Activated T-helper 9 cell treated with anti-CD3 and anti-CD28 coated beads, Interleukin-2, amount 50 U/mL, for 16 hours (primary cell): Measurements from ENCODE around the gene VPS39.

Source experiments
- DNase-seq: peaks from one replicate; pipeline ENCODE4 v3.0.0-alpha.2; 2020; ENCODE audit warnings: low read depth

The VPS39 gene

DNA sequence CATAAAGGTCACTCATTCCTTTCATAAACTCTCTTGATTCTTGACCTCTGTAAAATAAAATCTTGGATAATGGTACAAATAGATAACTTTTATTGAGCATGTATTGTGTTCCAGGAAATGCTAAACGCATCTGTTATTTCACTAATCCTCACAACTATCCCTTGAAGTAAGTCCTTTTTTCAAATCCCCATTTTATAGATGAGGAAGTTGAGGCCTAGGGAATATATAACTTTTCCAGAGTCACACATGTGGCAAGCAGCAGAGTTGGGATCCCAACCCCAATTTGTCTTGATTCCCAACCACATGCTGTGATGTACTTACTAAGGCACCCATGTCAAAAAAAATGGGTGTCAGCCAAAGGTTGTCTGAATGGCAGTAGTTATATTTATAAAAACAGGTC is 6.3 kb downstream of the VPS39 start:
- DNase-seq = no peak

DNA sequence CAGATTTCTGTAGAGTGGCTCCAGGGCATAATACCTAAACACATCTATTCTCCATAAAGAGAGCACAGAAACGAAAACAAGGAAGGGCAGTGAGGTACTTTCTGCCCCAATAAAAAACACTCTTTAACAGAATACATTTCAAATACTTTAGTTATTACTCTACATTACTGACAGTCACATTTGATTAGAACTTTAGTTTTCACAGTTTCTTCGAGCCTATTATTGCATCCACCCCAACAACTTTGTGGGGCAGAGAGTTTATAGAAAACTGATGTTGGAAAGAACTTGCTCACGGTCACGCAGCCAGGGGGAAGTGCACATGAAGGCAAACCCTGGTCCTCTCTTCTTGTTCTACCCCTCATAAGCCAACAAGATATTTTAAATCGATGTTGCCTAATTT is 9.0 kb downstream of the VPS39 start:
- DNase-seq = no peak

DNA sequence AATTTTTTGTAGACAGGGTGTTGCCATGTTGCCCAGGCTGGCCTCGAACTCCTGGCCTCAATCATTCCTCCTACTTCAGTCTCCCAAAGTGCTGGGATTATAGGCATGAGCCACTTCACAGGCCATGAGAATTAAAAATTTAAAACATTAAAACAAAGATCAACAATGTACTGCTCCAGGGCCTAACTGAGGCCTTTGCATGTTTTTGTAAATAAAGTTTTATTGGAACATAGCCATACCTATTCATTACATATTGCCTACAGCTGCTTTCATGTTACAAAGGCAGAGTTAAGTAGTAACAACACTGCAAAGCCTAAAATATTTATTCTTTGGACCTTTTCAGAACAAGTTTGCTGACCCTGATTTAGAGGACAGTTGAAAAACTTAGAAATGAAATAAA is 9.6 kb downstream of the VPS39 start:
- DNase-seq = no peak

DNA sequence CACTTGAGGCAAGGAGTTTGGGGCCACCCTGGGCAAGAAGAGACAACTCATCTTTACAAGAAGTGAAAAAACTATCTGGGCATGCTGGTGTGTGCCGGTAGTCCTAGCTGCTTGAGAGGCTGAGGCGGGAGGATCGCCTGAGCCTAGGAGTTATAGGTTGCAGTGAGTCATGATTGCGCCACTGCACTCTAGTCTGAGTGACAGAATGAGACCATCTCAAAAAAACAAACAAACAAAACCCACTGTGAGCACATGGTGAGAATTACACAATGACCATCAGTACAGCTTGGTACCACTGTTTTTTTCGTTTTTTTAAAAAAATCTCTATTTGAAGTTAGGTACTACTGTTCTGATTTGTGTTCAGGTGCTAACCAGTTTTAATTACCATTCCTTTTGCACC is 13.6 kb downstream of the VPS39 start:
- no peak for DNase-seq

GRCh38 chr15:42193383-42193782 is 14.7 kb downstream of the VPS39 start:
- no peak for DNase-seq

DNA sequence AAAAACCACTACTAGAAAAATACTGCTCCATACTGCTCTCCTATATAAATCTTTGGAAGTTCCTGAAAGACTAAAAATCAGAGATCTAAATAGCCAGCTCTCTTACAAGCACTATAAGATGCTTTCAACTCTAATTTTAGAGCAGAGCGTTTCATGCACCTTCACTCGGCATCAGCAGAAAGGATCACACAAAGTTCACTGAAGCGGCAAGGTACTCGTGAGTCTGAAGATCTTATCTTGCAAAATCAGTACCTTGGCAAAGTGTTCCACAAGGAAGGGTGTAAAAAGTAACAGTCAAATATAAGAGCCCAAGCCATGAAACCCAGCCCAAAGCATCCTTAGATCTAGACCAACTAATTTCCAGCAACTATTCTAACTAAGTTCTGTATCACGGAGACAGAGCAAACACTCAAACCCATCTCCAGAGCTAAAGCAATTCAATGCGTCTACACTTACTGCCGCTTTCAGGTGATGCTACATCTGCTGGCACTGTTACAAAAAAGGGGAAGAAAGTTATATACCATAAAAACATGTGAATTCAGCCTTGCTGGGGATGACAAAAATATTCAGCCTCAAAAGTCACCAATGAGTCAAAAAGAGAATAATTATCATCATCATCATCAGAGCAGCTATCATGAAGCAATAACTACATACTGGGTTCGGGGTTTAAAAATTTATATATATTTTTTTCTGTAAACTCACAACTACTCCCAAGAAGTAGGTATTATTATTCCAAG is 16.3 kb downstream of the VPS39 start:
- DNase-seq = no peak

DNA sequence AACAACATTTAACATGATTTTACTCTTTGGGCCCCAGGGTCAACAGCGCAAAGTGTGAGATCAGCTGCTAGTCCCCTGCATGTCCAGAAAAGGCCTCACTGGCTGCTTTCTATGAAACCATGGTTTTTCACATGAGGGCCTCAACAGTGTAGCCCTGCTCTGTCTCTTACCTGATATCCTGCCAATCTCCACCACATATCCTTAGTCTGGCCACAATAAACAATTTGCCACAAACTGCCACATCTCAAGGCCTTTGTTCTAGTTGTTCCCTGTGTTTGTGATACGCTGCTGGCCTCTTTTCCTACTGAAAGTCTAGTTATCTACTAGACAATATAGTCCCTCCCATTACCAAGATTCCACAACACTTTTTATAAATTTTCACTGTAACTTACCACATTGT is 17.7 kb downstream of the VPS39 start:
- DNase-seq = no peak

- no peak for DNase-seq
Measured at GRCh38 chr15:42185801-42186200, 22.3 kb downstream of the VPS39 start.

GRCh38 chr15:42184736-42185135 is 23.4 kb downstream of the VPS39 start:
- no peak for DNase-seq

- DNase-seq = no peak
Measured at GRCh38 chr15:42184296-42184695, 23.8 kb downstream of the VPS39 start.

DNA sequence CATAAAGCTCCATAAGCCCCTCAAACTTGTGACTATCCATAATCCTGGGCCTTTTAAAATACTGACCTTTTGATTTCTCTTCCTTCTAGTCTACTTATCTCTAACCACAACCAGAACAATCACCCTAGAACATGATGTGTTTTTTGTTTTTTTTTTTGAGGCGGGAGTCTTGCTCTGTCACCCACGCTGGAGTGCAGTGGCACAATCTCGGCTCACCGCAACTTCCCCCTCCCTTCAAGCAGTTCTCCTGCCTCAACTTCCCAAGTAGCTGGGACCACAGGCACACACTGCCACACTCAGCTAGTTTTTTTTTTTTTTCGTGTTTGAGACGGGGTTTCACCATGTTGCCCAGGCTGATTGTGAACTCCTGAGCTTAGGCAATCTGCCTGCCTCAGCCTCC is 25.1 kb downstream of the VPS39 start:
- DNase-seq = no peak

DNA sequence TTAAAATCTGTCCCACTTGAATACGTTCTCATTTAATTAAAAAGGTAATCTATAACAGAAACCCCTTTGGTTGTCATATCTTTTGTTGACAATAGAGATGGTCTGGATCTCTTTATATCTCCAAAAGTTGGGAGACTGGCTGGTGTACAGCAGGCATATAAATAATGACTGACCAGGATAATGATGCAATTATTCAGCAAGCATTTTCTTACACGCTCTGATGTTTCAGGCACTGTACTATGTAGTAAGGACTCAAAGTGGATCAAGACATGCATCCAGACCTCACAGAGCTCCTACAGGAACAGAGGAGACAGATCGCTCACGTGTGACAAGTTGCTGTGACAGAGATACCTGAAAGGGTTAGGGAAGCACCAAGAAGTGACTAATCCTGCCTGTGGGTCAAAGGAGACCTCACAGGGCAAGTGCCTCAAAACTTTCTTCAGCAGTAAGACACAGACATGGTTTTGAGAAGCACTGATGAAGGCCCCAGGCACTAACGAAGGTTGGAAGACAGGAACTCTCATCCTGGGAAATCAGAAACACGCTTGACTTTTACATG is 25.7 kb downstream of the VPS39 start:
- no peak for DNase-seq

- DNase-seq = no peak
Measured at GRCh38 chr15:42178056-42178455, 30.0 kb downstream of the VPS39 start.

GRCh38 chr15:42175671-42176070 is 32.4 kb downstream of the VPS39 start:
- no peak for DNase-seq

GRCh38 chr15:42172475-42172874 is 35.6 kb downstream of the VPS39 start:
- DNase-seq = no peak

GRCh38 chr15:42171795-42172194 is 36.3 kb downstream of the VPS39 start:
- DNase-seq = no peak

DNA sequence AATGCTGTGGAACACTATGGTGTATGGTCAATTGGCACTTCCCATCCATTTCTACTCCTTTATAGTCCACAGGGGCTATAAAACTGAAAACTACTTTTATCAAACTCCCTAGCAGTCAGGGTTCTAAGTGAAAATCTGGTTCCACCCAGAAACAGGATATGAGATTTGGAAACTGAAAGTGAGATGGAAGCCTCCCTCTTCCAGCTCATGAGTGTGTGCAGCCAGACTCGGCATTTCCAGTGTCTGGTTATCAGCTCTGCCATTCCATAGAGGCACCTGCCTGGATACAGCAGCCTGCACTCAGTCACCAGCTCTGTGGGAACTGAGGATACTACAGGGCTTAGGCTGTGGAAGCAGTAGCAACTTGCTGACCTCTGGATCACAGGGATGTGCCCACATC is 37.0 kb downstream of the VPS39 start:
- DNase-seq = no peak

GRCh38 chr15:42166225-42166940 is 41.7 kb downstream of the VPS39 start:
- DNase-seq = no peak

DNA sequence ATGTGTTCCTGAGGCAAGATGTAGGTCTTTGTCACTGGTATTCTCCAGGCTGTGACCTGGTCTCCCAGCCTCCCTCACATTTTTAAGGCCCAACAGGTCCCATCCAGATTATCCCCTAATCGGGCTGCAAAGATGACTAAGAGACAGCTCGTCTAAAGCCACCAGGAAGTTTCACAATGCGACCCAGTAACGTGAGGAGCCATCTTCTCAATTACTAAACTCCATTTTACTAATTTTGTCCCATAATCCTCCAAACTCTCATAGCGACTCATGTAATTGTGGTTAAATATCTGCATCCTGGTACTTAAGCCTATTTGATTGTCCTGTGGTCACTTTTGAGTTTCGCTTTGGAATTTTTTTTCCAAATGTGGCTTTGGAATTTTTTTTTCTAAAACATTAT is 43.0 kb downstream of the VPS39 start:
- DNase-seq = no peak

GRCh38 chr15:42163947-42164550 is 44.1 kb downstream of the VPS39 start:
- DNase-seq = no peak

- no peak for DNase-seq
Measured at GRCh38 chr15:42163291-42163690, 44.8 kb downstream of the VPS39 start.

DNA sequence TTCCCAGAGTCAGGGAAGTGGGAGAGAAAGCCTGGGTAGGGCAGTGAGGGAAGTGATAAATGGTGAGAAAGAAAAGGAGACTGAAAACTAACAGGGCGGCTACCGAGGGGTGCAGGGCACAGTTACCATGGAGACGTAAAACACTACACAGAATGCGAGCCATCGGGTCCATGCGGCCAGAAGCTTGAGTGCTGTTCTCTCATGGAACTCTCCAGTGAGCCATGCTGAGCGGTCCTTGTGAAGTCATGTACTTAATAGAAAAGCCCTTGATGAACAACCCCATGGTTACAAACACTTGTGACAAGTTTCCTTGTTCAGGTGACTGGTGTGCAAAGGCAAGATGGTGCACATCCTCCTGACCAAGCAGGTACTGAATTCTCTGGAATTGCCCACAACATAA is 48.0 kb downstream of the VPS39 start:
- no peak for DNase-seq

GRCh38 chr15:42159381-42160015 is 48.6 kb downstream of the VPS39 start:
- DNase-seq = no peak
